A549 (cell line): ENCODE results near the gene NUDCD2. TPM values are rescaled to one million over a fixed set of nuclear protein-coding genes. Genes with fewer than 3 reads are reported as not detected.

Experiments used
- ATAC-seq, 2 experiments: fragments of 200-7000 bp in 1 of 2; fragments of >200 bp in 1 of 2; cut with Nextera tagmentation in 1 of 2; cut with Tn5 transposase in 1 of 2; 3 replicates each; pipeline versions ENCODE4 v1.8.0 to v1.9.1; 2018 to 2020; ENCODE audit warnings: mild to moderate bottlenecking in 1 of 2, moderate library complexity in 1 of 2
- CTCF ChIA-PET: fragments of 300-600 bp; sonication (Branson Sonifier 250); formaldehyde crosslinking; extraction: SDS; loops from one replicate; lab custom pipeline; 2021; ENCODE audit warnings: antibody characterized with exemption, inconsistent platforms; lab: Yijun Ruan, JAX
- POLR2A ChIA-PET: fragments of 350-600 bp; formaldehyde crosslinking; extraction: SDS; loops from one replicate; lab custom pipeline; 2021; ENCODE audit warnings: antibody characterized with exemption, inconsistent platforms; lab: Yijun Ruan, JAX
- DNase-seq, 2 experiments: peaks; one replicate each; pipeline versions ENCODE4 v3.0.0 to v3.0.0-alpha.2; 2011 to 2016; ENCODE audit warnings: low read depth in 1 of 2, low spot score in 1 of 2
- FAIRE-seq: peaks from 2 replicates; lab custom pipeline; 2011; peaks lifted over from hg19 to GRCh38; lab: Jason Lieb, UNC
- H3K27ac ChIP-seq, 2 experiments: fragments of >200 bp; sonication (Bioruptor Twin); formaldehyde crosslinking; 3 replicates each; pipeline ENCODE4 v1.5.1; 2016 to 2017
- H3K4me1 ChIP-seq: fragments of >200 bp; sonication (Bioruptor Twin); formaldehyde crosslinking; 3 replicates; pipeline ENCODE4 v1.6.1; 2016
- H3K4me2 ChIP-seq: fragments of >200 bp; sonication (Bioruptor Twin); formaldehyde crosslinking; 3 replicates; pipeline ENCODE4 v1.6.1; 2016
- H3K4me3 ChIP-seq: fragments of >200 bp; sonication (Bioruptor Twin); formaldehyde crosslinking; 3 replicates; pipeline ENCODE4 v1.5.1; 2016
- H3K9me3 ChIP-seq: fragments of >200 bp; sonication (Bioruptor Twin); formaldehyde crosslinking; 3 replicates; pipeline ENCODE4 v1.6.1; 2016
- ATOH8 ChIP-seq: fragments of 250-450 bp; sonication (Bioruptor Pico); IDR thresholded peaks from 2 replicates; pipeline ENCODE4 v1.5.0; 2020; ENCODE audit warnings: low read depth, mild to moderate bottlenecking, moderate library complexity
- BCL3 ChIP-seq: fragments of >200 bp; sonication (Bioruptor Twin); formaldehyde crosslinking; IDR thresholded peaks from 3 replicates; pipeline ENCODE4 v1.6.1; 2016
- BHLHE40 ChIP-seq: IDR thresholded peaks from 2 replicates; pipeline ENCODE4 v1.6.1; 2012; ENCODE audit warnings: low read depth, low read length, inconsistent platforms
- CBX8 ChIP-seq: fragments of 200-600 bp; sonication (generic); IDR thresholded peaks from 2 replicates; pipeline ENCODE4 v1.6.1; 2016
- CHD2 ChIP-seq: fragments of 150-350 bp; IDR thresholded peaks from 2 replicates; pipeline ENCODE4 v1.6.1; 2014; ENCODE audit warnings: low read length; ENCODE audit not compliant: partially characterized antibody
- CHD4 ChIP-seq: fragments of 200-600 bp; sonication (generic); IDR thresholded peaks from 2 replicates; pipeline ENCODE4 v1.6.1; 2016; ENCODE audit warnings: antibody characterized with exemption, mild to moderate bottlenecking, borderline replicate concordance
- EHF ChIP-seq: fragments of 250-450 bp; sonication (Bioruptor Pico); IDR thresholded peaks from 2 replicates; pipeline ENCODE4 v1.5.0; 2020; ENCODE audit warnings: mild to moderate bottlenecking
- EHMT2 ChIP-seq: fragments of 200-600 bp; sonication (generic); IDR thresholded peaks from 2 replicates; pipeline ENCODE4 v1.6.1; 2016; ENCODE audit warnings: antibody characterized with exemption, low read depth, mild to moderate bottlenecking, moderate library complexity
- ELK1 ChIP-seq: fragments of 150-350 bp; IDR thresholded peaks from 2 replicates; pipeline ENCODE4 v1.6.1; 2014; ENCODE audit warnings: low read depth, mild to moderate bottlenecking, low read length
- EP300 ChIP-seq, 2 experiments: fragments of >200 bp; sonication (Bioruptor Twin); formaldehyde crosslinking; IDR thresholded peaks; 2 replicates in 1 of 2; 3 replicates in 1 of 2; pipeline ENCODE4 v1.6.1; 2016 to 2017
- FOSB ChIP-seq: fragments of 250-450 bp; sonication (Bioruptor Pico); IDR thresholded peaks from 2 replicates; pipeline ENCODE4 v1.5.0; 2020; ENCODE audit warnings: mild to moderate bottlenecking, moderate library complexity
- HES2 ChIP-seq: fragments of >200 bp; sonication (Bioruptor Twin); formaldehyde crosslinking; IDR thresholded peaks from 2 replicates; pipeline ENCODE4 v1.6.1; 2016
- HEYL ChIP-seq: fragments of 250-450 bp; sonication (Bioruptor Pico); IDR thresholded peaks from 2 replicates; pipeline ENCODE4 v1.8.0; 2021; ENCODE audit warnings: mild to moderate bottlenecking, moderate library complexity
- HOXA7 ChIP-seq: fragments of 250-450 bp; sonication (Bioruptor Pico); IDR thresholded peaks from 2 replicates; pipeline ENCODE4 v1.5.0; 2020; ENCODE audit warnings: mild to moderate bottlenecking, moderate library complexity
- HOXB13 ChIP-seq: fragments of 250-450 bp; sonication (Bioruptor Pico); IDR thresholded peaks from 2 replicates; pipeline ENCODE4 v1.5.0; 2020; ENCODE audit warnings: low read depth, mild to moderate bottlenecking, moderate library complexity
- JUN ChIP-seq, 2 experiments: fragments of >200 bp; sonication (Bioruptor Twin); formaldehyde crosslinking; IDR thresholded peaks; 2 replicates in 1 of 2; 3 replicates in 1 of 2; pipeline ENCODE4 v1.6.1; 2016 to 2017
- KDM1A ChIP-seq: fragments of 200-600 bp; sonication (generic); IDR thresholded peaks from 2 replicates; pipeline ENCODE4 v1.6.1; 2016; ENCODE audit warnings: low read depth, mild to moderate bottlenecking
- MAX ChIP-seq: IDR thresholded peaks from 2 replicates; pipeline ENCODE4 v1.6.1; 2012
- NPAS2 ChIP-seq: fragments of 250-450 bp; sonication (Bioruptor Pico); IDR thresholded peaks from 2 replicates; pipeline ENCODE4 v1.8.0; 2022; ENCODE audit warnings: mild to moderate bottlenecking, moderate library complexity, borderline replicate concordance
- NR3C1 ChIP-seq: fragments of >200 bp; sonication (Bioruptor Twin); formaldehyde crosslinking; IDR thresholded peaks from 3 replicates; pipeline ENCODE4 v1.6.1; 2017
- PBX3 ChIP-seq: IDR thresholded peaks from 2 replicates; pipeline ENCODE4 v1.6.1; 2012
- PHF8 ChIP-seq: fragments of 200-600 bp; sonication (generic); IDR thresholded peaks from 2 replicates; pipeline ENCODE4 v1.6.1; 2016; ENCODE audit warnings: low read depth, mild to moderate bottlenecking, antibody characterized with exemption, moderate library complexity, borderline replicate concordance
- POLR2AphosphoS2 ChIP-seq: conservative IDR thresholded peaks from 2 replicates; pipeline ENCODE4 v1.6.1; 2012; ENCODE audit warnings: low read length, improper control_type of control experiment, inconsistent platforms
- RAD21 ChIP-seq, 2 experiments: fragments of >200 bp in 1 of 2; sonication (Bioruptor Twin) in 1 of 2; formaldehyde crosslinking in 1 of 2; IDR thresholded peaks in 1 of 2; conservative IDR thresholded peaks in 1 of 2; 2 replicates in 1 of 2; 3 replicates in 1 of 2; pipeline ENCODE4 v1.6.1; 2012 to 2018; ENCODE audit warnings: inconsistent platforms in 1 of 2
- RARB ChIP-seq: fragments of 250-450 bp; sonication (Bioruptor Pico); IDR thresholded peaks from 2 replicates; pipeline ENCODE4 v1.8.0; 2021; ENCODE audit warnings: mild to moderate bottlenecking, moderate library complexity
- REST ChIP-seq: fragments of 200-600 bp; sonication (generic); IDR thresholded peaks from 2 replicates; pipeline ENCODE4 v1.6.1; 2016; ENCODE audit warnings: antibody characterized with exemption, mild to moderate bottlenecking, moderate library complexity
- RNF2 ChIP-seq: fragments of 200-600 bp; sonication (generic); IDR thresholded peaks from 2 replicates; pipeline ENCODE4 v1.6.1; 2016; ENCODE audit warnings: low read depth, mild to moderate bottlenecking, antibody characterized with exemption, moderate library complexity, borderline replicate concordance
- SMC3 ChIP-seq: fragments of >200 bp; sonication (Bioruptor Twin); formaldehyde crosslinking; IDR thresholded peaks from 3 replicates; pipeline ENCODE4 v1.6.1; 2018; ENCODE audit warnings: inconsistent platforms
- TP53 ChIP-seq: fragments of 250-450 bp; sonication (Bioruptor Pico); IDR thresholded peaks from 2 replicates; pipeline ENCODE4 v1.5.0; 2021; ENCODE audit warnings: mild to moderate bottlenecking, moderate library complexity
- USF2 ChIP-seq: fragments of 450-650 bp; IDR thresholded peaks from 2 replicates; pipeline ENCODE4 v1.6.1; 2014; ENCODE audit warnings: antibody characterized with exemption
- WGBS: methylation state at CpG from one replicate; pipeline ENCODE4 v1.1.6; 2017; ENCODE audit errors: missing lambda C conversion rate; 5-methylcytosine and 5-hydroxymethylcytosine counted together
- polyA plus RNA-seq, 4 experiments: library from polyadenylated mRNA; depleted of rRNA in 3 of 4; stranded (reverse); fragments of >200 nt; fragmentation: RNase III in 1 of 4; extraction: RNeasy Plus Mini Kit Qiagen cat#74134 plus additional on column Dnase treatment in 1 of 4; gene quantifications; 2 replicates in 3 of 4; 3 replicates in 1 of 4; pipeline ENCODE4 v1.2.3, GENCODE V29; 2011 to 2017

NUDCD2 gene
- polyA plus RNA-seq, 2 of the 4 experiments (the other 2 are of a cell fraction), result 22.3 to 43.9 TPM

GRCh38 chr5:163437309-163438182 is 22.4 kb downstream of the NUDCD2 start, which contains the start of gene CCNG1:
Gene CCNG1, plus strand, starts transcription at chr5:163437595. Its CDS starts 1,662 bp downstream, at chr5:163439257.
- POLR2A ChIA-PET, result interaction anchor here (0.6 to 3.9 kb wide), 5 partner anchors 10 to 68 kb away, joined by 3 to 76 read pairs (median 4); partner anchors contain the start of genes HMMR, MAT2B and NUDCD2
- TF ChIP-seq BHLHE40, result no peak
- peak; percentile 95 for TF ChIP-seq PBX3
- TF ChIP-seq RAD21 (conservative IDR thresholded peaks at IDR 0.05 in 1 of 2, IDR thresholded peaks at IDR 0.05 in 1 of 2), result no peak
- peak in 1 of 2 experiments; percentile 85; a peak in 4 of 5 replicates for TF ChIP-seq JUN (IDR thresholded peaks at IDR 0.05)
- peak; percentile 96 for TF ChIP-seq PHF8
- TF ChIP-seq KDM1A, result no peak
- peak; percentile 61; the same call in 1 of the 2 replicates for TF ChIP-seq TP53 (CRISPR knock-in tag)
- no peak for TF ChIP-seq RNF2
- no peak for TF ChIP-seq EHMT2
- TF ChIP-seq NR3C1, result no peak
- no peak for TF ChIP-seq EP300 (IDR thresholded peaks at IDR 0.05)
- TF ChIP-seq BCL3, result peak; percentile 44; the same call in 1 of the 3 replicates
- TF ChIP-seq HOXB13 (CRISPR knock-in tag), result no peak
- TF ChIP-seq MAX, result peak; percentile 48; the same call in 1 of the 2 replicates
- no peak for TF ChIP-seq USF2
- TF ChIP-seq HES2, result no peak
- no peak for TF ChIP-seq NPAS2 (CRISPR knock-in tag)
- no peak for TF ChIP-seq HOXA7 (CRISPR knock-in tag)
- no peak for TF ChIP-seq ELK1
- peak; percentile 92 for TF ChIP-seq REST
- no peak for TF ChIP-seq CBX8
- no peak for TF ChIP-seq ATOH8 (CRISPR knock-in tag)
- no peak for TF ChIP-seq HEYL
- no peak for TF ChIP-seq FOSB (CRISPR knock-in tag)
- TF ChIP-seq CHD4, result no peak
- no peak for TF ChIP-seq SMC3
- no peak for TF ChIP-seq POLR2AphosphoS2
- peak; percentile 93 for TF ChIP-seq CHD2
- TF ChIP-seq EHF (CRISPR knock-in tag), result no peak
- no peak for TF ChIP-seq RARB (CRISPR knock-in tag)

More at GRCh38 chr5:163437309-163438182, 22.4 kb downstream of the NUDCD2 start, which contains the start of gene CCNG1:
- peak; percentile 77 for FAIRE-seq
- H3K27ac ChIP-seq, result peak within 1 kb of the TSS; percentile 94 to 98
- no peaks in the 10 kb centered on the region for H3K9me3 ChIP-seq
- peaks cover 25% of the 10 kb centered on the region for H3K4me1 ChIP-seq
- DNase-seq, result peak; percentile 97 to 98
- ATAC-seq, result peak; percentile 97 to 98
- CTCF ChIA-PET, result interaction anchor here (0.6 to 1.5 kb wide), 2 partner anchors 68 to 1359 kb away, joined by 3 to 5 read pairs; partner anchors contain the start of gene MAT2B
- peak within 1 kb of the TSS; percentile 74 for H3K4me2 ChIP-seq
- WGBS, result under 1% methylated on average over 27 of the region's 51 CpGs
- H3K4me3 ChIP-seq, result peak within 1 kb of the TSS; percentile 94
